GM12873 (cell line): ENCODE results near the gene NCKAP5.

Source experiments
- CTCF ChIP-seq: IDR thresholded peaks from 2 replicates; pipeline ENCODE4 v1.5.1; 2012; ENCODE audit warnings: low read depth, mild to moderate bottlenecking, moderate library complexity, low read length, control low read depth; ENCODE audit not compliant: insufficient read depth; ENCODE audit errors: missing control alignments

Gene NCKAP5

GRCh38 chr2:132780651-132781050 lies 787.6 kb downstream of the NCKAP5 start:
- TF ChIP-seq CTCF, result no peak

GRCh38 chr2:132779206-132779721 lies 789.0 kb downstream of the NCKAP5 start:
- TF ChIP-seq CTCF, result no peak

- no peak for TF ChIP-seq CTCF
Measured at GRCh38 chr2:132776287-132776686, 792.0 kb downstream of the NCKAP5 start.

- TF ChIP-seq CTCF, result no peak
Measured at GRCh38 chr2:132774189-132774588, 794.1 kb downstream of the NCKAP5 start.

- no peak for TF ChIP-seq CTCF
Measured at GRCh38 chr2:132773331-132773730, 794.9 kb downstream of the NCKAP5 start.

GRCh38 chr2:132772340-132772739 lies 795.9 kb downstream of the NCKAP5 start:
- no peak for TF ChIP-seq CTCF

- TF ChIP-seq CTCF, result no peak
Measured at GRCh38 chr2:132766573-132766972, 801.7 kb downstream of the NCKAP5 start.
